ENCODE measurements around the gene IZUMO1. TPM values are rescaled to one million over a fixed set of nuclear protein-coding genes. Genes with fewer than 3 reads are reported as not detected.

The IZUMO1 gene
- total and polyA plus RNA-seq, 9 of the 15 experiments (the other 6 are each of a cell fraction or from before 2014, with no cell fraction given), result 0.14 to 2.1 (median 0.73) TPM

DNA sequence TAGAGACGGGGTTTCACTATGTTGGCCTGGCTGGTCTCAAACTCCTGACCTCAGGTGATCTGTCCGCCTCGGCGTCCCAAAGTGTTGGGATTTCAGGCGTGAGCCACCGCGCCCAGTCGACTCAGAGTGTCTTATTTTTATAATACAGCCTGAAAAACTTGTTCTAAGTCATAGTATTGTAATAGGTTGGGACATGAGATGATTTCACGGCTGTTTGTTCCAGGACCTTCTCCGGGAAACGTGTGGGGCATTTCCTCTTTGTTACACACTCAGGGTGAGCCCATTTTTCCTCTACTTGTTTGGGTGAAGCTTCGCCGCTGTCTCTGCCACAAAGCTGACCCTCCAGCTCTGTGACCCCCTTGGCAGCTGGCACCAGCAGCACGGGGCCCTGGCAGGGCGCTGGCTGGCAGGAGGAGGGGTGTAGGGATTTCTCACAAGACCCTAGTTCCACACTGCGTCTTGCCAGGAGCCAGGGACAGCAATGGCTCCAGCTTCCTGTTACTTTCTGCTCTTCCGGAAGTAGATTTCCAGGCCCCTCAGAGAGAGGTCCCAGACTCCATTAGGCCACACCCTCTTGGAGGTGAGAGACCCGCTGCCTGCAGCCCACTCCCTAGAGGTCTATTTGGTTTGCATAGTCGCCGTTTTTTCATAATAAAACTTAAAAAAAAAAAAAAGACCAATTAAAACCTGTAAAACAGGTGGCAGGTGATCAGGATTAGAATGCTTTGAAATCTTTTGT lies 24.2 kb upstream of the IZUMO1 start:
- Histone ChIP-seq H3K9ac (ENCODE audit: insufficient read depth in 1 of 2, low read depth in 2 of 2, low read length in 2 of 2) (peak overlapping the region in 1 of 2 experiments; percentile 53; a peak in 1 of 4 replicates), H4K20me1 (replicated peaks; ENCODE audit: control insufficient read depth, insufficient read depth, low read length) (no peaks in the 10 kb centered on the region), H3K4me1 (replicated peaks in 1 of 2; ENCODE audit: control insufficient read depth in 2 of 2, insufficient read depth in 2 of 2, low read length in 2 of 2) (peaks cover 3 to 19% of the 10 kb centered on the region in 2 experiments; a peak in 4 of 5 replicates), H3K4me3 (no peak overlapping the region), H3K36me3 (ENCODE audit: control insufficient read depth, insufficient read depth, low read length) (no peaks in the 10 kb centered on the region), H2AFZ (ENCODE audit: low read depth, low read length) (peak overlapping the region; percentile 33; the same call in 1 of the 2 replicates), H3K27me3 (ENCODE audit: control insufficient read depth in 2 of 2, insufficient read depth in 2 of 2, low read length in 2 of 2) (no peaks in the 10 kb centered on the region), H3K4me2 (ENCODE audit: insufficient read depth, low read length) (no peak overlapping the region), H3K9me1 (ENCODE audit: control insufficient read depth, insufficient read depth, low read length) (no peaks in the 10 kb centered on the region), H3K9me3 (replicated peaks; ENCODE audit: control insufficient read depth, insufficient read depth, low read depth, low read length) (no peaks in the 10 kb centered on the region), H3K27ac (ENCODE audit: extremely low read depth, low read depth, low read length) (no peak overlapping the region), H3K79me2 (ENCODE audit: control insufficient read depth, insufficient read depth, low read length) (no peaks in the 10 kb centered on the region)
- DNase-seq (ENCODE audit: extremely low read depth in 1 of 4, low spot score in 3 of 4) (peak in 1 of 4 experiments; percentile 7), FAIRE-seq (no peak), ATAC-seq (no peak)
- TF ChIP-seq IRF2 (CRISPR knock-in tag; IDR thresholded peaks at IDR 0.05), result no peak
- 70% methylated on average over 20 of the region's 20 CpGs for WGBS (ENCODE audit: insufficient coverage, low coverage, missing lambda C conversion rate)
- no TSS peak for BruUV-seq (replicated peaks)
- intact Hi-C loops (cut with micrococcal nuclease) (no loop called here), in situ Hi-C loops (cut with MboI) (no loop called here)
- ChIA-PET CTCF (ENCODE audit: low intra/inter-chr PET ratio) (no interaction called here), POLR2A (interaction anchor here (1.0 to 1.8 kb wide), 4 partner anchors 9 to 104 kb away, joined by 3 to 6 read pairs (median 3); no protein-coding TSS in a partner anchor)

DNA sequence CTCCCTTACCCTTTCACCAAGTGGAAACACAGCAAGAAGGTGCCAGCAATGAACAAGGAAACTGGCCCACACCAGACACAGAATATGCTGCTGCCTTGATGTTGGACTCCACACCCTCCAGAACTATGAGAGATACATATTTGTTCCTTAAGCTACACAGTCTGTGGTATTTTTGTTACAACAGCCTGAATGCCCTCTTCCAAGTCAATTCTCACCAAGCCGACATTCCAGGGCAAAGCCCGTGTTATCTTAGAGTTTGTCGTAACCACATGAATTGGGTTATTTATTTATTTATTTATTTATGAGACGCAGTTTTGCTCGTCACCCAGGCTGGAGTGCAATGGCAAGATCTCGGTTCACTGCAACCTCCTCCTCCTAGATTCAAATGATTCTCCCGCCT lies 23.6 kb upstream of the IZUMO1 start:
- in situ Hi-C loops (cut with MboI), result no loop called here
- POLR2A ChIA-PET, result interaction anchor here (0.8 to 1.8 kb wide), 3 partner anchors 9 to 10 kb away, joined by 3 to 6 read pairs (median 3); no protein-coding TSS in a partner anchor
- Histone ChIP-seq H3K9me1 (ENCODE audit: control insufficient read depth, insufficient read depth, low read length) (no peaks in the 10 kb centered on the region), H3K79me2 (ENCODE audit: control insufficient read depth, insufficient read depth, low read length) (no peaks in the 10 kb centered on the region), H3K4me2 (ENCODE audit: insufficient read depth, low read length) (no peak overlapping the region), H3K9me3 (replicated peaks; ENCODE audit: control insufficient read depth, insufficient read depth, low read depth, low read length) (no peaks in the 10 kb centered on the region), H3K27ac (ENCODE audit: extremely low read depth, low read depth, low read length) (no peak overlapping the region), H3K27me3 (ENCODE audit: control insufficient read depth in 2 of 2, insufficient read depth in 2 of 2, low read length in 2 of 2) (no peaks in the 10 kb centered on the region), H3K4me3 (no peak overlapping the region), H3K4me1 (replicated peaks in 1 of 2; ENCODE audit: control insufficient read depth in 2 of 2, insufficient read depth in 2 of 2, low read length in 2 of 2) (peaks cover 5 to 25% of the 10 kb centered on the region in 2 experiments; a peak in 4 of 5 replicates), H3K36me3 (ENCODE audit: control insufficient read depth, insufficient read depth, low read length) (no peaks in the 10 kb centered on the region), H3K9ac (ENCODE audit: insufficient read depth in 1 of 2, low read depth in 2 of 2, low read length in 2 of 2) (no peak overlapping the region), H2AFZ (ENCODE audit: low read depth, low read length) (no peak overlapping the region), H4K20me1 (replicated peaks; ENCODE audit: control insufficient read depth, insufficient read depth, low read length) (no peaks in the 10 kb centered on the region)
- intact Hi-C loops (cut with micrococcal nuclease), result no loop called here
- FAIRE-seq (no peak), DNase-seq (ENCODE audit: extremely low read depth in 1 of 4, low spot score in 3 of 4) (no peak), ATAC-seq (no peak)
- WGBS (ENCODE audit: insufficient coverage, low coverage, missing lambda C conversion rate), result 61% methylated on average over 5 of the region's 7 CpGs
- no peak for TF ChIP-seq RCOR1 (IDR thresholded peaks at IDR 0.05; ENCODE audit: borderline replicate concordance in 1 of 2, low read depth in 2 of 2, low read length in 2 of 2)
- no peak for TF ChIP-seq ZNF121 (CRISPR knock-in tag; conservative IDR thresholded peaks at IDR 0.05)
- TF ChIP-seq YBX1 (IDR thresholded peaks at IDR 0.05), result no peak
- TF ChIP-seq FOXK1 (CRISPR knock-in tag; IDR thresholded peaks at IDR 0.05; ENCODE audit: borderline replicate concordance), result no peak
- CTCF ChIA-PET (ENCODE audit: low intra/inter-chr PET ratio), result no interaction called here
- no TSS peak for BruUV-seq (replicated peaks)
